Loucy (cell line): ENCODE data around the gene MRPS18B.
A peak's percentile ranks its signal among the peaks of the same experiment; 100 is the strongest.

ENCODE experiments used
- H2AFZ ChIP-seq: fragments of 200-600 bp; sonication (generic); 2 replicates; pipeline ENCODE4 v1.6.0; 2016; ENCODE audit warnings: antibody characterized with exemption, mild to moderate bottlenecking, low read length, moderate library complexity
- H3F3A ChIP-seq: fragments of 200-600 bp; 2 replicates; pipeline ENCODE4 v1.6.0; 2016; ENCODE audit warnings: antibody characterized with exemption, low read depth, mild to moderate bottlenecking
- H3K27me3 ChIP-seq: fragments of 200-600 bp; sonication (generic); 2 replicates; pipeline ENCODE4 v1.6.1; 2014; ENCODE audit warnings: low read length, mild to moderate bottlenecking; ENCODE audit not compliant: insufficient read depth, poor library complexity, severe bottlenecking
- H3K36me3 ChIP-seq: fragments of 200-600 bp; sonication (generic); 2 replicates; pipeline ENCODE4 v1.6.1; 2016; ENCODE audit warnings: low read length; ENCODE audit not compliant: insufficient read depth
- H3K4me1 ChIP-seq: fragments of 200-600 bp; sonication (generic); 2 replicates; pipeline ENCODE4 v1.5.1; 2014; ENCODE audit warnings: low read length, mild to moderate bottlenecking; ENCODE audit not compliant: insufficient read depth, poor library complexity, severe bottlenecking
- H3K4me2 ChIP-seq: fragments of 200-600 bp; sonication (generic); 2 replicates; pipeline ENCODE4 v1.6.0; 2014; ENCODE audit warnings: antibody characterized with exemption, low read length, low read depth, mild to moderate bottlenecking; ENCODE audit not compliant: poor library complexity, severe bottlenecking
- H3K4me3 ChIP-seq: fragments of 200-600 bp; sonication (generic); 2 replicates; pipeline ENCODE4 v1.5.1; 2014; ENCODE audit warnings: low read length, mild to moderate bottlenecking, mixed read lengths; ENCODE audit not compliant: poor library complexity, severe bottlenecking
- H3K79me2 ChIP-seq: fragments of 200-600 bp; sonication (generic); 2 replicates; pipeline ENCODE4 v1.6.1; 2014; ENCODE audit warnings: low read length; ENCODE audit not compliant: insufficient read depth
- H3K9ac ChIP-seq: fragments of 200-600 bp; sonication (generic); 2 replicates; pipeline ENCODE4 v1.6.0; 2014; ENCODE audit warnings: mild to moderate bottlenecking, low read depth, low read length, moderate library complexity; ENCODE audit not compliant: poor library complexity, severe bottlenecking
- H3K9me2 ChIP-seq: fragments of 200-600 bp; sonication (generic); replicated peaks from 2 replicates; pipeline ENCODE4 v1.6.1; 2016; ENCODE audit warnings: low read depth, low read length, mixed read lengths
- H3K9me3 ChIP-seq: fragments of 200-600 bp; sonication (generic); 2 replicates; pipeline ENCODE4 v1.6.1; 2014; ENCODE audit warnings: mild to moderate bottlenecking, antibody characterized with exemption, low read length, low read depth; ENCODE audit not compliant: insufficient read depth
- H4K20me1 ChIP-seq: fragments of 200-600 bp; sonication (generic); 2 replicates; pipeline ENCODE4 v1.6.0; 2014; ENCODE audit warnings: antibody characterized with exemption, low read length, mild to moderate bottlenecking; ENCODE audit not compliant: insufficient read depth, poor library complexity, severe bottlenecking
- CTCF ChIP-seq: fragments of 200-600 bp; sonication (generic); conservative IDR thresholded peaks from 2 replicates; pipeline ENCODE4 v1.5.1; 2014; ENCODE audit warnings: mild to moderate bottlenecking, antibody characterized with exemption, low read length
- EZH2phosphoT487 ChIP-seq: fragments of 200-600 bp; IDR thresholded peaks from 2 replicates; pipeline ENCODE4 v1.6.1; 2018; ENCODE audit warnings: antibody characterized with exemption, mild to moderate bottlenecking, moderate library complexity, borderline replicate concordance

Gene MRPS18B

GRCh38 chr6:30570740-30571074, 46.9 kb upstream of the MRPS18B start:
- no peaks in the 10 kb centered on the region for H3K9me3 ChIP-seq
- TF ChIP-seq CTCF: no peak
- no peak for TF ChIP-seq EZH2phosphoT487
- peaks cover 41% of the 10 kb centered on the region for H4K20me1 ChIP-seq
- H3K9me2 ChIP-seq: no peaks in the 10 kb centered on the region
- H3F3A ChIP-seq: no peaks in the 10 kb centered on the region
- H3K27me3 ChIP-seq: no peaks in the 10 kb centered on the region
- peak overlapping the region; percentile 94 for H3K4me2 ChIP-seq
- H3K4me1 ChIP-seq: peaks cover 42% of the 10 kb centered on the region
- H3K9ac ChIP-seq: peak overlapping the region; percentile 71
- H3K36me3 ChIP-seq: no peaks in the 10 kb centered on the region
- peak overlapping the region; percentile 90 for H2AFZ ChIP-seq
- peaks cover 43% of the 10 kb centered on the region for H3K79me2 ChIP-seq
- H3K4me3 ChIP-seq: peak overlapping the region; percentile 91

- Histone ChIP-seq H3K9me3 (no peaks in the 10 kb centered on the region), H3K9me2 (no peaks in the 10 kb centered on the region), H3K36me3 (no peaks in the 10 kb centered on the region), H3K4me3 (peak within 1 kb of the TSS; percentile 91), H3F3A (no peaks in the 10 kb centered on the region), H3K4me1 (peaks cover 42% of the 10 kb centered on the region), H3K4me2 (peak within 1 kb of the TSS; percentile 94), H3K27me3 (no peaks in the 10 kb centered on the region), H2AFZ (peak within 1 kb of the TSS; percentile 90), H3K9ac (peak within 1 kb of the TSS; percentile 85), H4K20me1 (peaks cover 46% of the 10 kb centered on the region), H3K79me2 (peaks cover 48% of the 10 kb centered on the region)
- TF ChIP-seq CTCF (no peak), EZH2phosphoT487 (no peak)
These were observed 46.4 kb upstream of the MRPS18B start, which contains the start of gene ABCF1 for GRCh38 chr6:30571075-30571761. Gene ABCF1 (plus strand): TSS chr6:30571442. CDS start chr6:30571488, 46 bp downstream.

- Histone ChIP-seq H3F3A (no peaks in the 10 kb centered on the region), H3K9ac (peak overlapping the region; percentile 85), H3K27me3 (no peaks in the 10 kb centered on the region), H3K79me2 (peaks cover 53% of the 10 kb centered on the region), H3K4me3 (peak overlapping the region; percentile 91), H3K9me2 (no peaks in the 10 kb centered on the region), H3K4me2 (peak overlapping the region; percentile 88), H3K4me1 (peaks cover 42% of the 10 kb centered on the region), H3K9me3 (no peaks in the 10 kb centered on the region), H2AFZ (peak overlapping the region; percentile 90), H3K36me3 (peaks cover 2% of the 10 kb centered on the region; the same call in 1 of the 2 replicates), H4K20me1 (peaks cover 51% of the 10 kb centered on the region)
- TF ChIP-seq CTCF (no peak), EZH2phosphoT487 (no peak)
These were observed 45.9 kb upstream of the MRPS18B start for GRCh38 chr6:30571762-30572082.
